ENCODE data around the gene TRPC4AP.

Gene TRPC4AP

DNA sequence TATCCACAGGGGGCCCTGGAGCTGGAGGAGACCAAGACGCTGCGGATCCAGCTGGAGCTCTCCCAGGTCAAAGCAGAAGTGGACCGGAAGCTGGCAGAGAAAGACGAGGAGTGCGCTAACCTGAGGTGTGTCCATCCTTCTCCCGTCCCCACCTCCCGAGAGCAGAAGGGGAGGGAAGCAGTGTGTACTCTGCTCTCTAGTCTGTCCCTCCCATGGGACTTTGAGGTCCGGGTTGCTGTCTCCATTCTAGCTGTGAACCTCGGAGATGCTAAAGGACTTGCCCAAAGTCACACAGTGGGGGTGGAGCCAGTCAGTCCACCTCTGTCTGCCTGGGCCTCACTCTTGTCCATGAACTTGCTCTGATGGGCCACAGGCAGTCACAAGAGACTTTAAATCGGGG is 92.8 kb downstream of the TRPC4AP start:
- Histone ChIP-seq H3K27me3 (ENCODE audit: insufficient read depth, insufficient read length) (no peaks in the 10 kb centered on the region), H3K9ac (ENCODE audit: insufficient read length, low read depth) (no peak overlapping the region), H3K4me1 (ENCODE audit: insufficient read depth, insufficient read length) (peaks cover 10% of the 10 kb centered on the region), H3K9me3 (ENCODE audit: insufficient read depth, low read length) (no peaks in the 10 kb centered on the region), H3K4me3 (ENCODE audit: insufficient read length, low read depth) (no peak overlapping the region), H3K36me3 (ENCODE audit: insufficient read depth, insufficient read length, low read length) (peaks cover 98% of the 10 kb centered on the region)
- TF ChIP-seq ZNF274 (IDR thresholded peaks at IDR 0.05; ENCODE audit: low read depth, low read length), result no peak
- no peak for TF ChIP-seq SUZ12 (IDR thresholded peaks at IDR 0.05; ENCODE audit: extremely low read depth, insufficient read depth, insufficient read length)
- no peak for TF ChIP-seq YY1 (IDR thresholded peaks at IDR 0.05; ENCODE audit: insufficient read depth, insufficient read length)
- no peak for DNase-seq (ENCODE audit: low read depth, low spot score)

DNA sequence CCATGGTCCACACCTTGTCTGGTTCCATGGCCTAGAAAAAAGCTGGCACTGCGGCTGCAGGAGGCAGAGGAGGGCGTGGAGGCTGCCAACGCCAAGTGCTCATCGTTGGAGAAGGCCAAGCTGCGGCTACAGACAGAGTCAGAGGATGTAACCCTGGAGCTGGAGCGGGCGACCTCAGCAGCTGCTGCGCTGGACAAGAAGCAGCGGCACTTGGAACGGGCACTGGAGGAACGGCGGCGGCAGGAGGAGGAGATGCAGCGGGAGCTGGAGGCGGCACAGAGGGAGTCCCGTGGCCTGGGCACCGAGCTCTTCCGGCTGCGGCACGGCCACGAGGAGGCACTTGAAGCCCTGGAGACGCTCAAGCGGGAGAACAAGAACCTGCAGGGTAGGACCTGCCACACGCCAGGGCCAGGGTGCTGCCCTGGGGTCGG is 93.6 kb downstream of the TRPC4AP start:
- no peak for TF ChIP-seq YY1 (IDR thresholded peaks at IDR 0.05; ENCODE audit: insufficient read depth, insufficient read length)
- TF ChIP-seq SUZ12 (IDR thresholded peaks at IDR 0.05; ENCODE audit: extremely low read depth, insufficient read depth, insufficient read length), result no peak
- no peak for TF ChIP-seq ZNF274 (IDR thresholded peaks at IDR 0.05; ENCODE audit: low read depth, low read length)

GRCh38 chr20:34998331-34998950 is 94.2 kb downstream of the TRPC4AP start:
- H3K4me3 ChIP-seq (ENCODE audit: insufficient read length, low read depth), result no peak overlapping the region
- H3K9ac ChIP-seq (ENCODE audit: insufficient read length, low read depth), result peak overlapping the region; percentile 56
- no peaks in the 10 kb centered on the region for H3K9me3 ChIP-seq (ENCODE audit: insufficient read depth, low read length)
- no peak for DNase-seq (ENCODE audit: low read depth, low spot score)
- H3K4me1 ChIP-seq (ENCODE audit: insufficient read depth, insufficient read length), result peaks cover 10% of the 10 kb centered on the region
- TF ChIP-seq SUZ12 (IDR thresholded peaks at IDR 0.05; ENCODE audit: extremely low read depth, insufficient read depth, insufficient read length), result no peak
- TF ChIP-seq YY1 (IDR thresholded peaks at IDR 0.05; ENCODE audit: insufficient read depth, insufficient read length), result no peak
- no peak for TF ChIP-seq ZNF274 (IDR thresholded peaks at IDR 0.05; ENCODE audit: low read depth, low read length)
- no peaks in the 10 kb centered on the region for H3K27me3 ChIP-seq (ENCODE audit: insufficient read depth, insufficient read length)
- H3K36me3 ChIP-seq (ENCODE audit: insufficient read depth, insufficient read length, low read length), result peaks cover 98% of the 10 kb centered on the region

More for the DNA sequence above, 93.6 kb downstream of the TRPC4AP start:
- H3K9me3 ChIP-seq (ENCODE audit: insufficient read depth, low read length), result no peaks in the 10 kb centered on the region
- H3K4me3 ChIP-seq (ENCODE audit: insufficient read length, low read depth), result no peak overlapping the region
- H3K27me3 ChIP-seq (ENCODE audit: insufficient read depth, insufficient read length), result no peaks in the 10 kb centered on the region
- peak overlapping the region; percentile 56 for H3K9ac ChIP-seq (ENCODE audit: insufficient read length, low read depth)
- peaks cover 98% of the 10 kb centered on the region for H3K36me3 ChIP-seq (ENCODE audit: insufficient read depth, insufficient read length, low read length)
- DNase-seq (ENCODE audit: low read depth, low spot score), result no peak
- peaks cover 10% of the 10 kb centered on the region for H3K4me1 ChIP-seq (ENCODE audit: insufficient read depth, insufficient read length)

DNA sequence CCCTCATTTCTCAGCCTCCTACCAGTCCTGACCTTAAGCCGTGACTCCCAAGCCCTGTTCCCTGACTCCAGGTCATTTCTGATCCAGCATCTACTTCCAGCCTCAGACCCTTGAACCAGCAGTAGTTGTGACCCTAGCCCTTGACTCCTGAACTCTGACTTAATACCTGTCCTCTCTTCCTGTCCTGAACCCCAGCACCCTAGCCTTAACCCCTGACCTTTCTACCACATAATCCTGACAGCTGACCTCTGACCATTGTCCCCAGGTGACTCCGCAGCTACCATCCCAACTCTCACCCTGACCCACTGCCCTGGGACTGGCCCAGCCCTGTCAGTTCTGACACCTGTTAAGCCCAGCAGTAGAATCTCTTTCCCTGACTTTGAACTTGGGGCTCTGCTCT is 94.8 kb downstream of the TRPC4AP start:
- H3K27me3 ChIP-seq (ENCODE audit: insufficient read depth, insufficient read length), result no peaks in the 10 kb centered on the region
- no peaks in the 10 kb centered on the region for H3K9me3 ChIP-seq (ENCODE audit: insufficient read depth, low read length)
- H3K36me3 ChIP-seq (ENCODE audit: insufficient read depth, insufficient read length, low read length), result peaks cover 98% of the 10 kb centered on the region
- no peak overlapping the region for H3K9ac ChIP-seq (ENCODE audit: insufficient read length, low read depth)
- TF ChIP-seq ZNF274 (IDR thresholded peaks at IDR 0.05; ENCODE audit: low read depth, low read length), result no peak
- no peak for TF ChIP-seq YY1 (IDR thresholded peaks at IDR 0.05; ENCODE audit: insufficient read depth, insufficient read length)
- TF ChIP-seq SUZ12 (IDR thresholded peaks at IDR 0.05; ENCODE audit: extremely low read depth, insufficient read depth, insufficient read length), result no peak
- DNase-seq (ENCODE audit: low read depth, low spot score), result no peak
- H3K4me1 ChIP-seq (ENCODE audit: insufficient read depth, insufficient read length), result peaks cover 13% of the 10 kb centered on the region
- H3K4me3 ChIP-seq (ENCODE audit: insufficient read length, low read depth), result no peak overlapping the region

DNA sequence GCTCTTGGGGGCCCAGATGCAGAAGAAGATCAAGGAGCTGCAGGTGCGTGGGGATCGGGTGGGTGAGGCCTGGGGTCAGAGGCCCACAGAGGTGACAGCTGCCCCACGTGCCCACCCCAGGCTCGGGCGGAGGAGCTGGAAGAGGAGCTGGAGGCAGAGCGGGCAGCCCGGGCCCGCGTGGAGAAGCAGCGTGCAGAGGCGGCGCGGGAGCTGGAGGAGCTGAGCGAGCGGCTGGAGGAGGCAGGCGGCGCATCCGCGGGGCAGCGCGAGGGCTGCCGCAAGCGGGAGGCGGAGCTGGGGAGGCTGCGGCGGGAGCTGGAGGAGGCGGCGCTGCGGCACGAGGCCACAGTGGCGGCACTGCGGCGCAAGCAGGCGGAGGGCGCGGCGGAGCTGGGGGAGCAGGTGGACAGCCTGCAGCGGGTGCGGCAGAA is 95.5 kb downstream of the TRPC4AP start:
- DNase-seq (ENCODE audit: low read depth, low spot score), result no peak
- H3K27me3 ChIP-seq (ENCODE audit: insufficient read depth, insufficient read length), result no peaks in the 10 kb centered on the region
- H3K9ac ChIP-seq (ENCODE audit: insufficient read length, low read depth), result no peak overlapping the region
- no peak overlapping the region for H3K4me3 ChIP-seq (ENCODE audit: insufficient read length, low read depth)
- H3K9me3 ChIP-seq (ENCODE audit: insufficient read depth, low read length), result no peaks in the 10 kb centered on the region
- TF ChIP-seq YY1 (IDR thresholded peaks at IDR 0.05; ENCODE audit: insufficient read depth, insufficient read length) (no peak), ZNF274 (IDR thresholded peaks at IDR 0.05; ENCODE audit: low read depth, low read length) (no peak), SUZ12 (IDR thresholded peaks at IDR 0.05; ENCODE audit: extremely low read depth, insufficient read depth, insufficient read length) (no peak)
- peaks cover 14% of the 10 kb centered on the region for H3K4me1 ChIP-seq (ENCODE audit: insufficient read depth, insufficient read length)
- H3K36me3 ChIP-seq (ENCODE audit: insufficient read depth, insufficient read length, low read length), result peaks cover 93% of the 10 kb centered on the region

GRCh38 chr20:34996243-34997028 is 96.2 kb downstream of the TRPC4AP start:
- H3K4me3 ChIP-seq (ENCODE audit: insufficient read length, low read depth), result no peak overlapping the region
- H3K9me3 ChIP-seq (ENCODE audit: insufficient read depth, low read length), result no peaks in the 10 kb centered on the region
- DNase-seq (ENCODE audit: low read depth, low spot score), result no peak
- peaks cover 14% of the 10 kb centered on the region for H3K4me1 ChIP-seq (ENCODE audit: insufficient read depth, insufficient read length)
- no peak overlapping the region for H3K9ac ChIP-seq (ENCODE audit: insufficient read length, low read depth)
- TF ChIP-seq YY1 (IDR thresholded peaks at IDR 0.05; ENCODE audit: insufficient read depth, insufficient read length) (no peak), SUZ12 (IDR thresholded peaks at IDR 0.05; ENCODE audit: extremely low read depth, insufficient read depth, insufficient read length) (no peak), ZNF274 (IDR thresholded peaks at IDR 0.05; ENCODE audit: low read depth, low read length) (no peak)
- H3K36me3 ChIP-seq (ENCODE audit: insufficient read depth, insufficient read length, low read length), result peaks cover 89% of the 10 kb centered on the region
- no peaks in the 10 kb centered on the region for H3K27me3 ChIP-seq (ENCODE audit: insufficient read depth, insufficient read length)

GRCh38 chr20:34995696-34996095 is 96.9 kb downstream of the TRPC4AP start:
- H3K9ac ChIP-seq (ENCODE audit: insufficient read length, low read depth), result no peak overlapping the region
- TF ChIP-seq YY1 (IDR thresholded peaks at IDR 0.05; ENCODE audit: insufficient read depth, insufficient read length) (no peak), ZNF274 (IDR thresholded peaks at IDR 0.05; ENCODE audit: low read depth, low read length) (no peak), SUZ12 (IDR thresholded peaks at IDR 0.05; ENCODE audit: extremely low read depth, insufficient read depth, insufficient read length) (no peak)
- no peaks in the 10 kb centered on the region for H3K9me3 ChIP-seq (ENCODE audit: insufficient read depth, low read length)
- peaks cover 14% of the 10 kb centered on the region for H3K4me1 ChIP-seq (ENCODE audit: insufficient read depth, insufficient read length)
- no peaks in the 10 kb centered on the region for H3K27me3 ChIP-seq (ENCODE audit: insufficient read depth, insufficient read length)
- no peak for DNase-seq (ENCODE audit: low read depth, low spot score)
- no peak overlapping the region for H3K4me3 ChIP-seq (ENCODE audit: insufficient read length, low read depth)
- H3K36me3 ChIP-seq (ENCODE audit: insufficient read depth, insufficient read length, low read length), result peaks cover 86% of the 10 kb centered on the region

Measured in NT2/D1 (cell line).